Measurements from ENCODE around the gene SLC25A12.
"Not testable (repeated sequence)": the region's sequence is repeated elsewhere in the genome, so short reads cannot be mapped to it uniquely, and the experiment has no call there.

SLC25A12 gene

GRCh38 chr2:171762879-171763573, 131.0 kb downstream of the SLC25A12 start:
- Histone ChIP-seq H2BK5ac (ENCODE audit: low read length) (no peak overlapping the region), H3K9me3 (replicated peaks in 1 of 2; ENCODE audit: control insufficient read depth in 2 of 2, insufficient read depth in 1 of 2, low read depth in 1 of 2, low read length in 2 of 2) (no peaks in the 10 kb centered on the region), H2AFZ (ENCODE audit: low read length) (no peak overlapping the region), H4K91ac (ENCODE audit: low read depth, low read length, poor library complexity) (no peak overlapping the region), H3K23ac (ENCODE audit: low read depth, low read length, poor library complexity) (no peak overlapping the region), H2BK120ac (ENCODE audit: low read depth, low read length) (no peak overlapping the region), H3K79me1 (ENCODE audit: low read depth, low read length) (no peaks in the 10 kb centered on the region), H2AK5ac (ENCODE audit: low read depth, low read length) (no peak overlapping the region), H3K4me2 (ENCODE audit: insufficient read depth, low read length, poor library complexity, severe bottlenecking) (no peak overlapping the region), H2BK15ac (ENCODE audit: low read length) (no peak overlapping the region), H3K27ac (replicated peaks; ENCODE audit: low read length) (no peak overlapping the region), H4K8ac (ENCODE audit: low read depth, low read length) (no peak overlapping the region), H3K9ac (ENCODE audit: low read depth, low read length, poor library complexity) (no peak overlapping the region), H3K4me3 (ENCODE audit: low read length in 2 of 2) (no peak overlapping the region), H3K14ac (ENCODE audit: low read length) (no peak overlapping the region), H3K4ac (ENCODE audit: low read length) (no peak overlapping the region), H2BK12ac (ENCODE audit: low read length) (no peak overlapping the region), H3K4me1 (ENCODE audit: control insufficient read depth in 2 of 2, insufficient read depth in 1 of 2, low read depth in 1 of 2, low read length in 2 of 2) (peaks cover 0 to 1% of the 10 kb centered on the region in 2 donors), H3K27me3 (ENCODE audit: control insufficient read depth in 3 of 3, insufficient read depth in 3 of 3, low read depth in 1 of 3, low read length in 3 of 3) (no peaks in the 10 kb centered on the region), H3K18ac (ENCODE audit: low read length) (no peak overlapping the region), H3K36me3 (replicated peaks in 1 of 2; ENCODE audit: control insufficient read depth in 2 of 2, insufficient read depth in 2 of 2, low read length in 2 of 2) (peaks cover 1 to 43% of the 10 kb centered on the region in 2 donors)
- DNase-seq (ENCODE audit: low spot score) = no peak
- no CpG with 5 or more reads among the region's 2 CpGs for WGBS, 2 donors (ENCODE audit: extremely low coverage in 2 of 2, insufficient read length in 2 of 2, insufficient replicate concordance in 1 of 2)

- not testable (repeated sequence) for H3K23ac ChIP-seq (ENCODE audit: low read depth, low read length, poor library complexity); H3K18ac ChIP-seq (ENCODE audit: low read length); H2BK5ac ChIP-seq (ENCODE audit: low read length); H2BK12ac ChIP-seq (ENCODE audit: low read length); H3K9me3 ChIP-seq (replicated peaks in 1 of 2; ENCODE audit: control insufficient read depth in 2 of 2, insufficient read depth in 1 of 2, low read depth in 1 of 2, low read length in 2 of 2); H3K9ac ChIP-seq (ENCODE audit: low read depth, low read length, poor library complexity); H3K79me1 ChIP-seq (ENCODE audit: low read depth, low read length); H2BK15ac ChIP-seq (ENCODE audit: low read length); H2AK5ac ChIP-seq (ENCODE audit: low read depth, low read length); H3K4ac ChIP-seq (ENCODE audit: low read length); DNase-seq (ENCODE audit: low spot score); H3K4me3 ChIP-seq (ENCODE audit: low read length in 2 of 2); H3K4me2 ChIP-seq (ENCODE audit: insufficient read depth, low read length, poor library complexity, severe bottlenecking); H3K27me3 ChIP-seq (ENCODE audit: control insufficient read depth in 3 of 3, insufficient read depth in 3 of 3, low read depth in 1 of 3, low read length in 3 of 3); H4K91ac ChIP-seq (ENCODE audit: low read depth, low read length, poor library complexity); H4K8ac ChIP-seq (ENCODE audit: low read depth, low read length); H3K4me1 ChIP-seq (ENCODE audit: control insufficient read depth in 2 of 2, insufficient read depth in 1 of 2, low read depth in 1 of 2, low read length in 2 of 2); H3K14ac ChIP-seq (ENCODE audit: low read length); H2BK120ac ChIP-seq (ENCODE audit: low read depth, low read length); H2AFZ ChIP-seq (ENCODE audit: low read length); H3K27ac ChIP-seq (replicated peaks; ENCODE audit: low read length)
- H3K36me3 ChIP-seq (replicated peaks in 1 of 2; ENCODE audit: control insufficient read depth in 2 of 2, insufficient read depth in 2 of 2, low read length in 2 of 2) = peaks cover 1 to 43% of the 10 kb centered on the region in 2 donors
- no CpG with 5 or more reads among the region's 4 CpGs for WGBS, 2 donors (ENCODE audit: extremely low coverage in 2 of 2, insufficient read length in 2 of 2, insufficient replicate concordance in 1 of 2)
Observed at GRCh38 chr2:171761176-171761575, 132.9 kb downstream of the SLC25A12 start.

- not testable (repeated sequence) for H3K18ac ChIP-seq (ENCODE audit: low read length); DNase-seq (ENCODE audit: low spot score); H2AFZ ChIP-seq (ENCODE audit: low read length); H3K4me2 ChIP-seq (ENCODE audit: insufficient read depth, low read length, poor library complexity, severe bottlenecking); H2AK5ac ChIP-seq (ENCODE audit: low read depth, low read length); H2BK120ac ChIP-seq (ENCODE audit: low read depth, low read length); H3K9me3 ChIP-seq (replicated peaks in 1 of 2; ENCODE audit: control insufficient read depth in 2 of 2, insufficient read depth in 1 of 2, low read depth in 1 of 2, low read length in 2 of 2); H3K14ac ChIP-seq (ENCODE audit: low read length); H3K4me1 ChIP-seq (ENCODE audit: control insufficient read depth in 2 of 2, insufficient read depth in 1 of 2, low read depth in 1 of 2, low read length in 2 of 2); H3K27me3 ChIP-seq (ENCODE audit: control insufficient read depth in 3 of 3, insufficient read depth in 3 of 3, low read depth in 1 of 3, low read length in 3 of 3); H4K8ac ChIP-seq (ENCODE audit: low read depth, low read length); H3K27ac ChIP-seq (replicated peaks; ENCODE audit: low read length); H3K9ac ChIP-seq (ENCODE audit: low read depth, low read length, poor library complexity); H3K4me3 ChIP-seq (ENCODE audit: low read length in 2 of 2); H2BK15ac ChIP-seq (ENCODE audit: low read length); H3K79me1 ChIP-seq (ENCODE audit: low read depth, low read length); H2BK5ac ChIP-seq (ENCODE audit: low read length); H3K4ac ChIP-seq (ENCODE audit: low read length); H2BK12ac ChIP-seq (ENCODE audit: low read length); H3K23ac ChIP-seq (ENCODE audit: low read depth, low read length, poor library complexity); H4K91ac ChIP-seq (ENCODE audit: low read depth, low read length, poor library complexity)
- no CpG with 5 or more reads among the region's 1 CpG for WGBS, 2 donors (ENCODE audit: extremely low coverage in 2 of 2, insufficient read length in 2 of 2, insufficient replicate concordance in 1 of 2)
- peaks cover 1 to 47% of the 10 kb centered on the region in 2 donors for H3K36me3 ChIP-seq (replicated peaks in 1 of 2; ENCODE audit: control insufficient read depth in 2 of 2, insufficient read depth in 2 of 2, low read length in 2 of 2)
Observed at GRCh38 chr2:171758762-171759161, 135.3 kb downstream of the SLC25A12 start.

- H3K4me3 ChIP-seq (ENCODE audit: low read length in 2 of 2) = no peak overlapping the region
- no peak overlapping the region for H4K8ac ChIP-seq (ENCODE audit: low read depth, low read length)
- H3K9me3 ChIP-seq (replicated peaks in 1 of 2; ENCODE audit: control insufficient read depth in 2 of 2, insufficient read depth in 1 of 2, low read depth in 1 of 2, low read length in 2 of 2) = no peaks in the 10 kb centered on the region
- no peak overlapping the region for H4K91ac ChIP-seq (ENCODE audit: low read depth, low read length, poor library complexity)
- no peak overlapping the region for H3K23ac ChIP-seq (ENCODE audit: low read depth, low read length, poor library complexity)
- DNase-seq (ENCODE audit: low spot score) = no peak
- no peak overlapping the region for H2BK12ac ChIP-seq (ENCODE audit: low read length)
- H3K27ac ChIP-seq (replicated peaks; ENCODE audit: low read length) = no peak overlapping the region
- H2AK5ac ChIP-seq (ENCODE audit: low read depth, low read length) = no peak overlapping the region
- H3K4me2 ChIP-seq (ENCODE audit: insufficient read depth, low read length, poor library complexity, severe bottlenecking) = no peak overlapping the region
- no peak overlapping the region for H3K18ac ChIP-seq (ENCODE audit: low read length)
- H3K27me3 ChIP-seq (ENCODE audit: control insufficient read depth in 3 of 3, insufficient read depth in 3 of 3, low read depth in 1 of 3, low read length in 3 of 3) = no peaks in the 10 kb centered on the region
- no peak overlapping the region for H2BK120ac ChIP-seq (ENCODE audit: low read depth, low read length)
- H3K79me1 ChIP-seq (ENCODE audit: low read depth, low read length) = no peaks in the 10 kb centered on the region
- H3K14ac ChIP-seq (ENCODE audit: low read length) = no peak overlapping the region
- H2AFZ ChIP-seq (ENCODE audit: low read length) = no peak overlapping the region
- H2BK5ac ChIP-seq (ENCODE audit: low read length) = no peak overlapping the region
- no CpG with 5 or more reads among the region's 1 CpG for WGBS, 2 donors (ENCODE audit: extremely low coverage in 2 of 2, insufficient read length in 2 of 2, insufficient replicate concordance in 1 of 2)
- no peak overlapping the region for H3K9ac ChIP-seq (ENCODE audit: low read depth, low read length, poor library complexity)
- H3K4me1 ChIP-seq (ENCODE audit: control insufficient read depth in 2 of 2, insufficient read depth in 1 of 2, low read depth in 1 of 2, low read length in 2 of 2) = no peaks in the 10 kb centered on the region
- no peak overlapping the region for H2BK15ac ChIP-seq (ENCODE audit: low read length)
- peaks cover 3 to 53% of the 10 kb centered on the region in 2 donors for H3K36me3 ChIP-seq (replicated peaks in 1 of 2; ENCODE audit: control insufficient read depth in 2 of 2, insufficient read depth in 2 of 2, low read length in 2 of 2)
- no peak overlapping the region for H3K4ac ChIP-seq (ENCODE audit: low read length)
Observed at GRCh38 chr2:171754254-171754939, 139.6 kb downstream of the SLC25A12 start.
